Measurements from ENCODE around the gene MAP3K6. TPM values are rescaled to one million over a fixed set of nuclear protein-coding genes. Genes with fewer than 3 reads are reported as not detected.

Gene MAP3K6
- total and polyA plus RNA-seq, 4 donors = 1.3 to 8.3 (median 4.0) TPM

GRCh38 chr1:27332536-27333281 lies 34.1 kb downstream of the MAP3K6 start:
- Histone ChIP-seq H3K36me3 (ENCODE audit: control insufficient read depth in 4 of 4, insufficient read depth in 3 of 4, low read depth in 1 of 4, low read length in 3 of 4) (peaks cover 14 to 49% (median 22%) of the 10 kb centered on the region in 4 donors), H3K27ac (ENCODE audit: low read depth in 1 of 2, low read length in 2 of 2) (no peak overlapping the region), H3K4me1 (ENCODE audit: control insufficient read depth in 4 of 4, insufficient read depth in 4 of 4, low read length in 3 of 4) (peaks cover 0 to 2% (median 0%) of the 10 kb centered on the region in 4 donors), H3K27me3 (ENCODE audit: control insufficient read depth in 4 of 4, insufficient read depth in 4 of 4, low read length in 3 of 4) (no peaks in the 10 kb centered on the region), H3K4me3 (ENCODE audit: low read depth in 1 of 3, low read length in 3 of 3) (no peak overlapping the region), H3K9ac (ENCODE audit: low read depth in 1 of 2, low read length in 2 of 2) (no peak overlapping the region), H3K9me3 (ENCODE audit: control insufficient read depth in 4 of 4, low read length in 3 of 4) (no peaks in the 10 kb centered on the region)
- DNase-seq (ENCODE audit: low spot score) = no peak
- 75% methylated on average over 11 of the region's 11 CpGs for WGBS
- TF ChIP-seq REST (IDR thresholded peaks at IDR 0.05) (no peak), ZBTB33 (IDR thresholded peaks at IDR 0.05) (no peak), CTCF (IDR thresholded peaks at IDR 0.05; ENCODE audit: low read depth, low read length, missing input control) (peak; percentile 67), FOXA1 (IDR thresholded peaks at IDR 0.05) (no peak), RAD21 (IDR thresholded peaks at IDR 0.05) (peak in 1 of 2 donors; percentile 72), NR2F2 (IDR thresholded peaks at IDR 0.05) (no peak), YY1 (IDR thresholded peaks at IDR 0.05) (no peak)
- TF ChIP-seq, protein P1, sequence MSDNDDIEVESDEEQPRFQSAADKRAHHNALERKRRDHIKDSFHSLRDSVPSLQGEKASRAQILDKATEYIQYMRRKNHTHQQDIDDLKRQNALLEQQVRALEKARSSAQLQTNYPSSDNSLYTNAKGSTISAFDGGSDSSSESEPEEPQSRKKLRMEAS (IDR thresholded peaks at IDR 0.05) = no peak

DNA sequence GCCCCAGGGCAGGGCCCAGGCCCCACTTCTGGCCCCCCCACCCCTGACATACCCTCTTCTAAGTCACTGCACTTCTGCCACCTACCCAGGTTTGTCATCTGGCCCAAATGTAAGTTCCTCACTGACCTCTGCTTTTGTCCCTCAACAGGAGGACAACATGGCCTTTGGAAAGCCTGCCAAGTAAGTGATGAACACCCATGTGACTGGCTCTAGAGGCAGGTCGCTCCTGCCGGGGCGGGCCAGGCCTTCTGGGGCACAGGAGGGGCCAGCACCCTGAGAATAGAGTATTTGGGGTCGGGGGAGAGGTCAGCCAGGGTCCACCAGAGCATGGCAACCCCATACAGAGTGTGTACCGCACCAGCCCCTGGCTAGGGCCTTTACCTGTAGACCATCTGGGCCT lies 34.8 kb downstream of the MAP3K6 start:
- Histone ChIP-seq H3K4me3 (ENCODE audit: low read depth in 1 of 3, low read length in 3 of 3) (no peak overlapping the region), H3K36me3 (ENCODE audit: control insufficient read depth in 4 of 4, insufficient read depth in 3 of 4, low read depth in 1 of 4, low read length in 3 of 4) (peaks cover 14 to 49% (median 22%) of the 10 kb centered on the region in 4 donors), H3K4me1 (ENCODE audit: control insufficient read depth in 4 of 4, insufficient read depth in 4 of 4, low read length in 3 of 4) (peaks cover 0 to 2% (median 0%) of the 10 kb centered on the region in 4 donors), H3K27ac (ENCODE audit: low read depth in 1 of 2, low read length in 2 of 2) (no peak overlapping the region), H3K9ac (ENCODE audit: low read depth in 1 of 2, low read length in 2 of 2) (no peak overlapping the region), H3K9me3 (ENCODE audit: control insufficient read depth in 4 of 4, low read length in 3 of 4) (no peaks in the 10 kb centered on the region), H3K27me3 (ENCODE audit: control insufficient read depth in 4 of 4, insufficient read depth in 4 of 4, low read length in 3 of 4) (no peaks in the 10 kb centered on the region)
- TF ChIP-seq EGR1 (IDR thresholded peaks at IDR 0.05; ENCODE audit: low read depth in 2 of 2) (no peak), HNF4A (conservative IDR thresholded peaks at IDR 0.05) (no peak), YY1 (IDR thresholded peaks at IDR 0.05) (no peak), ATF3 (IDR thresholded peaks at IDR 0.05) (no peak), FOXA2 (IDR thresholded peaks at IDR 0.05) (no peak), FOXA1 (IDR thresholded peaks at IDR 0.05) (no peak), GABPA (IDR thresholded peaks at IDR 0.05 in 1 of 2, conservative IDR thresholded peaks at IDR 0.05 in 1 of 2) (no peak), JUND (IDR thresholded peaks at IDR 0.05) (no peak), RAD21 (IDR thresholded peaks at IDR 0.05) (no peak)
- no peak for DNase-seq (ENCODE audit: low spot score)
- WGBS = 89% methylated on average over 5 of the region's 5 CpGs

Measured in liver (tissue), 9 donors.